ENCODE data around the gene IFNAR2.
"Not testable (repeated sequence)": the region's sequence is repeated elsewhere in the genome, so short reads cannot be mapped to it uniquely, and the experiment has no call there.

IFNAR2 gene

DNA sequence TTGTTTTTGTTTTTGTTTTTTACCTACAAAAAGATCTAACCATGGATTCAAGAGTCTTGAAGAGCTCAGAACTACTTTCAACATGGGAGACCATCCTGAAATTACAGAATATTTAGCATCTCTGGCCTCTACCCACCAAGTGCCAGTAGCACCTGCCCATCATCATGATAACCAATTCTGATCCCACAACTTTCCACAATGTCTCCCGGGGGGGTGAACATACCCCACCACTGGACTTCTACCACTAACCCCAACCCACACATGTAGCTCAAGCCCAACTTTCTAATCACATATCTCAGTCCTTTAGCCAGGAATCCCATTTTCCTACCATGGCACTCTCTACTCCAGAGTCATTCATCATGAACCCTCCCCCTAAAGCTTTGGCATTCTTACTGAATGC, 15.7 kb upstream of the IFNAR2 start:
- Histone ChIP-seq H2AFZ (ENCODE audit: low read depth, low read length) (no peak overlapping the region), H3K4me3 (ENCODE audit: low read depth in 1 of 2, low read length in 2 of 2) (no peak overlapping the region), H3K4me2 (ENCODE audit: insufficient read depth, low read length) (no peak overlapping the region), H3K36me3 (ENCODE audit: insufficient read depth, low read length) (no peaks in the 10 kb centered on the region), H3K9me3 (ENCODE audit: insufficient read depth, low read length, severe bottlenecking) (no peaks in the 10 kb centered on the region), H3K27me3 (ENCODE audit: insufficient read depth, low read length, poor library complexity) (no peaks in the 10 kb centered on the region), H3K9ac (ENCODE audit: low read depth, low read length) (no peak overlapping the region), H3K27ac (ENCODE audit: low read length) (peak overlapping the region; percentile 98), H3K4me1 (ENCODE audit: insufficient read depth, low read length) (peaks cover 73% of the 10 kb centered on the region), H4K20me1 (ENCODE audit: insufficient read depth, low read length) (no peaks in the 10 kb centered on the region), H3K79me2 (ENCODE audit: insufficient read depth, low read length) (no peaks in the 10 kb centered on the region)
- TF ChIP-seq, protein P1, sequence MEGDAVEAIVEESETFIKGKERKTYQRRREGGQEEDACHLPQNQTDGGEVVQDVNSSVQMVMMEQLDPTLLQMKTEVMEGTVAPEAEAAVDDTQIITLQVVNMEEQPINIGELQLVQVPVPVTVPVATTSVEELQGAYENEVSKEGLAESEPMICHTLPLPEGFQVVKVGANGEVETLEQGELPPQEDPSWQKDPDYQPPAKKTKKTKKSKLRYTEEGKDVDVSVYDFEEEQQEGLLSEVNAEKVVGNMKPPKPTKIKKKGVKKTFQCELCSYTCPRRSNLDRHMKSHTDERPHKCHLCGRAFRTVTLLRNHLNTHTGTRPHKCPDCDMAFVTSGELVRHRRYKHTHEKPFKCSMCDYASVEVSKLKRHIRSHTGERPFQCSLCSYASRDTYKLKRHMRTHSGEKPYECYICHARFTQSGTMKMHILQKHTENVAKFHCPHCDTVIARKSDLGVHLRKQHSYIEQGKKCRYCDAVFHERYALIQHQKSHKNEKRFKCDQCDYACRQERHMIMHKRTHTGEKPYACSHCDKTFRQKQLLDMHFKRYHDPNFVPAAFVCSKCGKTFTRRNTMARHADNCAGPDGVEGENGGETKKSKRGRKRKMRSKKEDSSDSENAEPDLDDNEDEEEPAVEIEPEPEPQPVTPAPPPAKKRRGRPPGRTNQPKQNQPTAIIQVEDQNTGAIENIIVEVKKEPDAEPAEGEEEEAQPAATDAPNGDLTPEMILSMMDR (IDR thresholded peaks at IDR 0.05; ENCODE audit: borderline replicate concordance, extremely low read depth, low read length, poor library complexity, severe bottlenecking) = no peak
- TF ChIP-seq EZH2 (IDR thresholded peaks at IDR 0.05; ENCODE audit: borderline replicate concordance, low read depth, low read length, severe bottlenecking) = no peak
- ATAC-seq (ENCODE audit: insufficient read depth, low read depth) = no peak
- no peak for DNase-seq

DNA sequence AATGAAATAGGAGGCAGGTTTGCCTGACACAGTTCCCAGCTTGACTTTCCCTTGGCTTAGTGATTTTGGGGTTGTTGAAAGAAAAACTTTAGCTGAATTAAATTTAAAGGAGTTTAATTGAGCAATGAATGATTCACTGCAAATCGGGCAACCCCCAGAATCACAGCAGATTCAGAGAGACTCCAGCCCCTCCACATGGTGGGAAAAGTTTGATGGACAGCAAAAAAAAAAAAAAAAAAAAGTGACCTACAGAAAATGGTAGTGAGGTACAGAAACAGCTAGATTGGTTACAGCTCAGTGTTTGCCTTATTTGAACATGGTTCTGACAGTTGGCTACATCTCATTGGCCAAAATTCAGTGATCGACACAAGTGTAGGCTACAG, 12.6 kb upstream of the IFNAR2 start:
- H3K4me2 ChIP-seq (ENCODE audit: insufficient read depth, low read length) = no peak overlapping the region
- DNase-seq (no peak), ATAC-seq (ENCODE audit: insufficient read depth, low read depth) (no peak)
- TF ChIP-seq EZH2 (IDR thresholded peaks at IDR 0.05; ENCODE audit: borderline replicate concordance, low read depth, low read length, severe bottlenecking) = no peak
- TF ChIP-seq, protein P1 (IDR thresholded peaks at IDR 0.05; ENCODE audit: borderline replicate concordance, extremely low read depth, low read length, poor library complexity, severe bottlenecking) = no peak
- H4K20me1 ChIP-seq (ENCODE audit: insufficient read depth, low read length) = no peaks in the 10 kb centered on the region
- H3K9me3 ChIP-seq (ENCODE audit: insufficient read depth, low read length, severe bottlenecking) = no peaks in the 10 kb centered on the region
- H2AFZ ChIP-seq (ENCODE audit: low read depth, low read length) = no peak overlapping the region
- H3K79me2 ChIP-seq (ENCODE audit: insufficient read depth, low read length) = no peaks in the 10 kb centered on the region
- H3K9ac ChIP-seq (ENCODE audit: low read depth, low read length) = peak overlapping the region; percentile 50; the same call in 1 of the 2 replicates
- H3K27ac ChIP-seq (ENCODE audit: low read length) = peak overlapping the region; percentile 93
- H3K4me1 ChIP-seq (ENCODE audit: insufficient read depth, low read length) = peaks cover 52% of the 10 kb centered on the region
- no peak overlapping the region for H3K4me3 ChIP-seq (ENCODE audit: low read depth in 1 of 2, low read length in 2 of 2)
- H3K27me3 ChIP-seq (ENCODE audit: insufficient read depth, low read length, poor library complexity) = no peaks in the 10 kb centered on the region
- H3K36me3 ChIP-seq (ENCODE audit: insufficient read depth, low read length) = no peaks in the 10 kb centered on the region

DNA sequence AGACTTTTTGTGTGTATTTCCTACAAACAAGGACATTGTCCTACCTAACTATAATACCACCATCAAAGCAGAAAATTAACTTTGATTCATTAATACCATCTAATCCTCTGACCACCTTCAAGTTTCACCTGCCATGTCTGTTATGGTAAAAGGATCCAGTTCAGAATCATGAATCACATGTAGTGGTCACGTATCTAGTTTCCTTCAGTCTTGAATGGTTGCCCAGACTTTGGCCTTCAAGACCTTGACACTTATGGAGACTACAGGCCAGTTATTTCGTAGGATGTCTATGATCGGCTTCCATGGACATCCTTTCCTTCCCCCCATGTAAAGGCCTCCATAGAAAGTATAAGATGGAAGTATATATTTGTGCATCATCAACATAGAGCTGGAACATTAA, 10.4 kb upstream of the IFNAR2 start:
- H2AFZ ChIP-seq (ENCODE audit: low read depth, low read length) = no peak overlapping the region
- peaks cover 30% of the 10 kb centered on the region for H3K4me1 ChIP-seq (ENCODE audit: insufficient read depth, low read length)
- DNase-seq = no peak
- H3K79me2 ChIP-seq (ENCODE audit: insufficient read depth, low read length) = no peaks in the 10 kb centered on the region
- no peak overlapping the region for H3K4me3 ChIP-seq (ENCODE audit: low read depth in 1 of 2, low read length in 2 of 2)
- H3K27me3 ChIP-seq (ENCODE audit: insufficient read depth, low read length, poor library complexity) = no peaks in the 10 kb centered on the region
- no peak for ATAC-seq (ENCODE audit: insufficient read depth, low read depth)
- H3K9ac ChIP-seq (ENCODE audit: low read depth, low read length) = no peak overlapping the region
- H4K20me1 ChIP-seq (ENCODE audit: insufficient read depth, low read length) = no peaks in the 10 kb centered on the region
- H3K27ac ChIP-seq (ENCODE audit: low read length) = no peak overlapping the region
- H3K4me2 ChIP-seq (ENCODE audit: insufficient read depth, low read length) = no peak overlapping the region
- no peaks in the 10 kb centered on the region for H3K36me3 ChIP-seq (ENCODE audit: insufficient read depth, low read length)
- H3K9me3 ChIP-seq (ENCODE audit: insufficient read depth, low read length, severe bottlenecking) = no peaks in the 10 kb centered on the region
- TF ChIP-seq, protein P1 (IDR thresholded peaks at IDR 0.05; ENCODE audit: borderline replicate concordance, extremely low read depth, low read length, poor library complexity, severe bottlenecking) = no peak
- TF ChIP-seq EZH2 (IDR thresholded peaks at IDR 0.05; ENCODE audit: borderline replicate concordance, low read depth, low read length, severe bottlenecking) = no peak

DNA sequence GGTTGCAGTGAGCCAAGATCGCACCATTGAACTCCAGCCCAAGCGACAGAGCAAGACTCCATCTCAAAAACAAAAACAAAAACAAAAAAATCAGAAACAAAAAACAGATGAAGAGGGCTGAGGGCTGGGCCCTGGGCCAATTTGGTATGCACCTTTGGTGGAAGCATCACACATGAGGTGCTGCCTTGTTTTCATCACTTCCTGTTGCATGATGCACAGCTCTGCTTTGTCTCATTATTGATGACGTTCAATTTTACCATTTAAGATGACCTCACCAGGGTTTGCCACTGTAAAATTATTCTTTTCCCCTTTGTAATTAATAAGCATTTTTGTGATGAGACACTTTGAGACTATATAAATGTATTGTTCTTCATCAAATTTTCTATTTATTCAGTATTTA, 9.8 kb upstream of the IFNAR2 start:
- no peaks in the 10 kb centered on the region for H4K20me1 ChIP-seq (ENCODE audit: insufficient read depth, low read length)
- H3K4me1 ChIP-seq (ENCODE audit: insufficient read depth, low read length) = peaks cover 23% of the 10 kb centered on the region
- DNase-seq = no peak

DNA sequence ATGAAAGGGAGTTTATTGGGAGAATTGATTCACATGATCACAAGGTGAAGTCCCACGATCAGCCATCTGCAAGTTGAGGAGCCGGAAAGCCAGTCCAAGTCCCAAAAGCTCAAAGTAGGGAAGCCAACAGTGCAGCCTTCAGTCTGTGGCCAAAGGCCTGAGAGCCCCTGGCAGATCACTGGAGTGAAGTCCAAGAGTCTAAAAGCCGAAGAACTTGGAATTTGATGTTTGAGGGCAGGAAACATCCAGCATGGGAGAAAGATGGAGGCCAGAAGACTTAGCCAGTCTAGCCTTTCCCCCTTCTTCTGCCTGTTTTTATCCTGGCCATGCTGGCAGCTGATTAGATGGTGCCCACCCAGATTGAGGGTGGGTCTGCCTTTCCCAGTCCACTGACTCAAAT, 4.4 kb upstream of the IFNAR2 start:
- not testable (repeated sequence) for H3K27ac ChIP-seq (ENCODE audit: low read length); H3K9ac ChIP-seq (ENCODE audit: low read depth, low read length); DNase-seq; H3K36me3 ChIP-seq (ENCODE audit: insufficient read depth, low read length); H3K4me3 ChIP-seq (ENCODE audit: low read depth in 1 of 2, low read length in 2 of 2); H3K4me2 ChIP-seq (ENCODE audit: insufficient read depth, low read length); H3K9me3 ChIP-seq (ENCODE audit: insufficient read depth, low read length, severe bottlenecking); H3K27me3 ChIP-seq (ENCODE audit: insufficient read depth, low read length, poor library complexity); H4K20me1 ChIP-seq (ENCODE audit: insufficient read depth, low read length); H3K4me1 ChIP-seq (ENCODE audit: insufficient read depth, low read length); H2AFZ ChIP-seq (ENCODE audit: low read depth, low read length); ATAC-seq (ENCODE audit: insufficient read depth, low read depth)
- peaks cover 12% of the 10 kb centered on the region for H3K79me2 ChIP-seq (ENCODE audit: insufficient read depth, low read length)

More for the DNA sequence above, 9.8 kb upstream of the IFNAR2 start:
- no peaks in the 10 kb centered on the region for H3K79me2 ChIP-seq (ENCODE audit: insufficient read depth, low read length)
- no peak overlapping the region for H3K4me3 ChIP-seq (ENCODE audit: low read depth in 1 of 2, low read length in 2 of 2)
- no peak overlapping the region for H3K27ac ChIP-seq (ENCODE audit: low read length)
- H3K27me3 ChIP-seq (ENCODE audit: insufficient read depth, low read length, poor library complexity) = no peaks in the 10 kb centered on the region
- no peak overlapping the region for H3K9ac ChIP-seq (ENCODE audit: low read depth, low read length)
- TF ChIP-seq, protein P1 (IDR thresholded peaks at IDR 0.05; ENCODE audit: borderline replicate concordance, extremely low read depth, low read length, poor library complexity, severe bottlenecking) = no peak
- TF ChIP-seq EZH2 (IDR thresholded peaks at IDR 0.05; ENCODE audit: borderline replicate concordance, low read depth, low read length, severe bottlenecking) = no peak
- no peaks in the 10 kb centered on the region for H3K36me3 ChIP-seq (ENCODE audit: insufficient read depth, low read length)
- H2AFZ ChIP-seq (ENCODE audit: low read depth, low read length) = no peak overlapping the region
- no peak overlapping the region for H3K4me2 ChIP-seq (ENCODE audit: insufficient read depth, low read length)
- ATAC-seq (ENCODE audit: insufficient read depth, low read depth) = no peak
- H3K9me3 ChIP-seq (ENCODE audit: insufficient read depth, low read length, severe bottlenecking) = no peaks in the 10 kb centered on the region

All from DND-41 (cell line).